DMS153 treated with DMSO at 0.1 percent for 48 hours (cell line): ENCODE measurements around the gene POU6F2.

Experiments used
- DNase-seq: peaks from one replicate; lab custom pipeline; 2025; ENCODE audit not compliant: unreplicated experiment; lab: John Stamatoyannopoulos, UW

Gene POU6F2

GRCh38 chr7:39105720-39106119, 128.0 kb downstream of the POU6F2 start:
- DNase-seq = no peak

GRCh38 chr7:39125846-39126245, 148.1 kb downstream of the POU6F2 start:
- no peak for DNase-seq

DNA sequence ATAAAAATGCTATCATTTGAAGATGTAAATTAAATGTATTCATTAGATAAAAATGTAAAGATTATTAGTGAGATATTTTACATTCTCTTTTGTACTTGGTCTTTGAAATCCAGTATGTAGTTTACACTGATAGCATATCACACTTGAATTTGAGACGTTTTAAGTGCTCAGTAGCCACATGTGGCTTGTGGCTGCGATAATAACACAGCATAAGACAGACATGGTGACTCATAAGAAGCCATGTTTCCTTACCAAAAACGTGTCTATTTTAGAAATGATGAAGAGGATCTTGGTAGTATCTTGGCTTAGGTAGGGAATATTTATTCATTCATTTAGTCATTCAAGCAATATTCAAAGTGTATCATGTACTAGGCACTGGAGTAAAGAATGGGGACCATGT, 149.3 kb downstream of the POU6F2 start:
- no peak for DNase-seq

- DNase-seq = no peak
These were observed 150.7 kb downstream of the POU6F2 start for GRCh38 chr7:39128287-39128843.

- no peak for DNase-seq
These were observed 152.6 kb downstream of the POU6F2 start for GRCh38 chr7:39130274-39130673.

DNA sequence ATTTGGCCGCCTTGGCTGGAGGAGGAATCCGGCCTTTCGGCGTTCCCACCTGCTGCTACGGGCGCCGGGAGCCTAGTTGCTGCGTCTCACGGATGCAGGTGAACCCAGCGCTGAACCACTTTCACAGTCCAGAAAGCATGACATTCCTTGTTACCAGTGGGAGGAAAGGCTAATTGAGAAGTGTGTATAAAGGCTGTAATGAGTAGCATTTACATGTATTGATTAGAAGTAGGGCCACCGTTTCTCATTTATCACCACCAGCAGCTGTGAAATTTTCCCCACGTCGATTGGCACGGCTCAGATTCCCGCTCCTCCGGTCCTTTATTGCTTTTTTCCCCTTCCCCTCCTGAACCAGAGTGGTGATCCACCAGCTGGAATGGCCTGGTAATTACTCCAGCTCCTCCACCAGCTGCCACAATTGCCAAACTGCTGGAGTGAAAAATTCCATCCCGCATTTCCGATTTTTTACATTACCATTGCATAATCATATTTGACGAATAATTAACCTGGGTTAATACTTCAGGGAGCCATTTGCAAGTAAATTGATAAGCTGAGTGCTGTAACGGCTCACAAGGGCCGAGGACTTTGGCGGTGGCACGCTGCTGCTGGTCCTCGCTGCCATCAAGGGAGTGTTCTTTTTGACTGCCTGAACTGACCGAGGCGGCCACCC, 153.3 kb downstream of the POU6F2 start:
- DNase-seq = peak; percentile 84

DNA sequence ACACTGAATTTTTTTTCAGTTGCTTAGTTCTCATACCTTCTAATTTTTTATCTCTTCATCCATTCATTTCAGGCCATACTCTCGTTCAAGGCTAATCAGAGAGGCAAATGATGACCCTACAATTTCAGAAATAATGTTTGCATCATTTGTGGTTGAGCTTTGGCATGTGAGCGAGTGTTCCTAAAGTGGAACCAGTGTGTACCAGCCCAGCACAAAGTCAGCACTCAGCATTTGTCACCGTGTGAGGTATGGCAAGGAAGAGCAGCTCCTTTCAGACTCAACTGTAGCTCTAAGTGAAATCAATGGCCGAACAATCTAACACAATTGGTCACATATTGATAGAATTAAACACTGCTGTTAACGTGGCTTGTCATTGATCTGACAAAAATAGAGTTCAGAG, 154.6 kb downstream of the POU6F2 start:
- DNase-seq = no peak

- no peak for DNase-seq
These were observed 155.4 kb downstream of the POU6F2 start for GRCh38 chr7:39133088-39133487.

DNA sequence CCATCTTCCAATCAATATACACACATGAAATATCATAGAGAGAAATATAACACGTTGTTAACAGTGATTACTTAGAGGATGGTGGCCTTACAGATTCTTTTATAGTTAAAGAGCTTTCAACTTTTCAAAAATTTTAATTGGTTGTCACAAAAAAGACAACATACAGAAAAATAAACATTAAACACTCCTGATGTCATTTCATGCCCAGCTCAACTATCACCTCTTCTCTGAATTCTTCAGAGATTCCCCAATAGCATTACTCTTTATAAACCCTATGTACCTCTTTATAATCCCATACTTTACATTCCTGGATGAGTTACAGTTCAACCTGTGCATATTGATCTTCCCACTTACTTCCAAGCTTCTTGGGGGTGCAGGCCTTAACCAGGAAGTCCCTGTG, 159.8 kb downstream of the POU6F2 start:
- no peak for DNase-seq

DNA sequence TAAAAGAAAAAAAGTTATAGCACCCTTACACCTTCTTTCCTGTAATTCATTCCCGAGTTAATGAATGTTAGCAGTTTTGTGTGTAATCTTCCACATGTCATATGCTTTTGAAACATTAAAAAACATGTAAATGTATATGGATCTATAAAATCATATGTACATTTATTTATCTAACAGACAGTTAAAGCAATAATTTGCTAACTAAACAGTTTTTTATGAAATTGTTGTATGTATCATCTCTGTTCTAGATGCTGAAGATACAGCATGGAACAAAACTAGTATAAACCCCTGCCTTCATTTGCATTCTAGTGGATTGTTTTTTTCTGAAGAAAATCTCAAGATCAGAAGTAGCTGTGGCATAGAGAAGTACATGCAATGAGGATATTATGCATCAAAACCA, 165.0 kb downstream of the POU6F2 start:
- no peak for DNase-seq

DNA sequence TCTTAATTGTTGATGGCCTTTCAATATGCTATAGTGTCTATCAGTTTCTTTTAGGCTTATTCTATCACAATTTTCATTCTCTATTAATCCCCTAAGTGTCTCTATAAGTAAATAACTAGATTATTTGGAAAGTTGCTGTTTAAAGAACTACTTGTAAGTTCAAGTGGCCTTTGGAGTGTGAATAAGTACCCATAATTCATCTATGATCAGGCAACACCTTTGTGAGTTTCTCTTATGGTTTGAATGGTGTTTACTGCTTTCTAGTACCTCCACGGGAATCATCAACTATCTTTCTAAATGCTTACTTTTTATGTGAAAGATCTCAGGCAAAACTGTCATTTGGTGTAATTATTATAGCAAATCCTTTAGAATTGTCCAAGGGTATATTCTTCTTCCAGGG, 166.7 kb downstream of the POU6F2 start:
- DNase-seq = no peak

GRCh38 chr7:39145283-39145682, 167.6 kb downstream of the POU6F2 start:
- DNase-seq = no peak

- DNase-seq = no peak
These were observed 168.2 kb downstream of the POU6F2 start for GRCh38 chr7:39145935-39146334.

DNA sequence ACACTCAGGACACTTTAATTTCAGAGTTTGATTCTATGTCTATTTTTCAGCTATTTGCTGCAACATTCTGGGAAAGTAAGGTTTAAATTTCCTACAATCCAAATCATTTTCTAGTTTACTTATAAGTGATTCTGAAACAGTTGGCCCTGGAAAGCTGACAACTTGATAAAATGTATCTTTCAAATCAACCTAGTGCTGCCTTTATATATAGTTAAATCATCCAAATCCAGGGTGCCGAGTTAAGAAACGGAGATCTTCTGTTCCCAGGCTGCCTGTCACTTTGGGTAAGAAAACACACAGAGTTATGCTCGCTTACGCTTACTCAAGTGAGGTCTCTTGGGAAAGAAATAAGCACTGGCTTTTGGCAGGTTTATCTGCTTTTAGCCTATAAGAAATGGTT, 175.0 kb downstream of the POU6F2 start:
- DNase-seq = no peak

DNA sequence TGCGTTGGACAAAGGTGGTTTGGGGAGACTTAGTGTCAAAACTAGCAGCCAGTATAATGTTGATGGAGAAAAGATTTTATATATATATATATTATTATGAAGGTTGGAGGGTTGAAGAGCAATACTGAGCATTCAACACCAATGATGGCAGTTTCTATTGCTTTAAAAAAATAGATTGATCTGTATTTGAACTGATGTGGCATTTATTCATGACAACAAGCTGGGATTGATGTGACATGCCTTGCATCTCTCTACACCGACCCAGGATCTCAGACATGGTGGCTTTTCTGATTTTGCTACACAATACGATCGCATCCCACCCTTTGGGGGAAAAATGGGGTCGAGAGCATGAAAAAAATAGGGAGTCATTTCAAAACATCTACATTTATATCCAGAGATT, 175.4 kb downstream of the POU6F2 start:
- no peak for DNase-seq

DNA sequence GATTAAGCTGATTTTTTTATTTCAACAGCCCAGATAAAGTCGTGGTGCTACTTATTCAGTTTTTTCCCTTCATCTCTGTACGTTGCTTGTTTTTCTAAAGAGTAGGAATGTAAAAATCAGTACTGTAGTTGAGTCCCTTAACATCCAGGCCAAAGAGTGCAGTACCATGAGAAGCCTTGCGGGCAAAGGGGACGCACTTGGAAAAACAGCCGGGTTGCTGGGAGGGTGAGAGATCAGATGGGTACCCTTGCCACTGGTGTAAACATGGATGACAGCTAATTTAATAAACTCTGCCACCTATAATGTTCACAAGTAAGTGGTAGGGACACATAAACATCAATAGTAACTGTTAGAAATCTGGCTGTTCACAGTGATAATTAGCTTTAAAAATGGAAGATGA, 175.9 kb downstream of the POU6F2 start:
- no peak for DNase-seq

DNA sequence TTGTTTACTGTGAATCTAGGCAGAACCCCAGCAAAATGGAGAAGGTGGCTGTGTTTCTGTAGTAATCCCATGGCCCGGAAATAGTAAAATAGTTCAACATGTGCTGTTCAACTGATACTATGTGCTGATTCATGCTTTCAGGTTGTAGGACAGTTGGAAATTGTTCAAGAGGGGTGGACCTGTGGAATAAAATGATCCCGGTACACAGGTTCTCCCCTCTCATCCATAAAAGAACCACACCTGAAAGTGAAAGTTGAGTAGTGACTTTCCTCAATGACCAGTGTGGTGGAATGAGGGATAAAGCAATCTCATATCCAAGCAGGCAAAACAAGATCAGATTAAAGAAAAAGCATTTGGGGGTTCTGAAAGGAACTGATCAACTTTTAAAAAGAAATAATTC, 177.1 kb downstream of the POU6F2 start:
- DNase-seq = no peak

GRCh38 chr7:39158367-39158766, 180.7 kb downstream of the POU6F2 start:
- no peak for DNase-seq

DNA sequence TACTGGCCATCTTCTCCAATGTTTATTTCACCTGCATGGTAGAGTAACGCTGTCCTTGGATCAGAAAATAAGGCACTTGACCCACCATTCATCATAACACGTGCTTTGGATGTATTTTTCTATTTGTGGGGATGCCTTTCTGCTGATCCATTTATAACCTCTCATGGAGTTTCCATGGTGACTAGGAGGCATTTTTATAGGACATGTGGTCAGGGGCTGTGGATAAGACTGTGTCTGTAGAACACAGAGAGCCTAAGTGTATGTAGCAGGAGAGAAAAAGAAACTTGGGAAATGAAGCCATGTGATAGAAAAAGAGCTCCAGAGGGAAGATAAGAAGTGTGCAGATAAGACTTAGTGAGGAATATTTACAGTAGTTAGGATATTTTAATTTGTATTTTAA, 184.2 kb downstream of the POU6F2 start:
- DNase-seq = no peak

DNA sequence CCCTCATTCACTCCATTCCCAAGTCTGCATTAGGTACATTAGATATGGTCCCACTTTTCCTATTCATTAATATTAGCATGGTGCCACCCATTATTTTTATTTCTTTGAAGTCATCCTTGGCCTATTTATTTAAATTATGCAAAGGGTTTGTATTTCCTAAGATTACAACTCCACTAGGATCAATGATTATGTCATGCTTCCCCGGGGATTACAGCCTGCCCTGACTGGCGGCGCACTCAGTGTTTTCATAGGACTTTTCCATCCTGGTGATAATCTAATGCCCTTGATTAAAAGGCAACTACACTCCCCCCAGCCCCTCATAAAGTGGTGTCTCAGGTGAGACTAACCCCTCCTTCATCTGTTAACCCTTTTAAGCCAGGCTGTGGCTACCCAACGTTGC, 187.2 kb downstream of the POU6F2 start:
- no peak for DNase-seq

GRCh38 chr7:39168403-39169098, 190.8 kb downstream of the POU6F2 start:
- DNase-seq = no peak

DNA sequence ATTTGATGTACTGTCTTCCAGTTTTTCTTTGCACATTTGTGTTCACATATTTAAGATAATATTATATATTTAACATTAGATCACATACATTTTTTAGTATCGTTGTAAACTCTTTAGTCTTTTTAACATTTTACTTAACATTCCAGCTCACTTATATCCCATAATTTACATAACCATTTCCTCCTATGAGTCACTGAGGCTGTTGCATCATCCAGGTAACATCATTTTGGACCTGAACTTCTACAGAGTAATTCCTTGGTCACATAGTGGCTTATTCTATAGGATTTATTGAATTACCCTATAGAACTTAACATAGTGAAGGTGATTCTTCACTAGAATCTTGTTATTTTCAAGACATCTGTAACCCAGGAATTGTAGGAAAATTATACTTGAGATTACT, 194.4 kb downstream of the POU6F2 start:
- no peak for DNase-seq

- DNase-seq = no peak
These were observed 203.7 kb downstream of the POU6F2 start for GRCh38 chr7:39181398-39181797.
